Smooth muscle cell (in vitro differentiated cells): ENCODE results near the gene AHCYL2. TPM values are rescaled to one million over a fixed set of nuclear protein-coding genes. Genes with fewer than 3 reads are reported as not detected.
A peak's percentile ranks its signal among the peaks of the same experiment; 100 is the strongest.

Experiments used
- DNase-seq: peaks from one replicate; lab custom pipeline; 2025; ENCODE audit not compliant: unreplicated experiment; lab: John Stamatoyannopoulos, UW
- H2AFZ ChIP-seq: fragments of 200-600 bp; sonication (generic); 2 replicates; pipeline ENCODE4 v1.6.0; 2016; ENCODE audit warnings: antibody characterized with exemption, low read depth, mild to moderate bottlenecking
- H3F3A ChIP-seq: fragments of 200-600 bp; sonication (generic); 2 replicates; pipeline ENCODE4 v1.6.0; 2017; ENCODE audit warnings: antibody characterized with exemption, low read depth
- H3K27ac ChIP-seq: fragments of 200-600 bp; sonication (generic); 2 replicates; pipeline ENCODE4 v1.5.1; 2016; ENCODE audit warnings: low read depth, mild to moderate bottlenecking
- H3K27me3 ChIP-seq: fragments of 200-600 bp; sonication (generic); 2 replicates; pipeline ENCODE4 v1.6.1; 2016; ENCODE audit warnings: low read depth, mild to moderate bottlenecking
- H3K36me3 ChIP-seq: fragments of 200-600 bp; sonication (generic); 2 replicates; pipeline ENCODE4 v1.5.1; 2016; ENCODE audit warnings: low read depth
- H3K4me1 ChIP-seq: fragments of 200-600 bp; sonication (generic); 2 replicates; pipeline ENCODE4 v1.5.1; 2016; ENCODE audit warnings: low read depth
- H3K4me2 ChIP-seq: fragments of 200-600 bp; sonication (generic); 2 replicates; pipeline ENCODE4 v1.6.0; 2016; ENCODE audit warnings: mild to moderate bottlenecking
- H3K4me3 ChIP-seq: fragments of 200-600 bp; sonication (generic); 2 replicates; pipeline ENCODE4 v1.5.1; 2016; ENCODE audit warnings: mild to moderate bottlenecking
- H3K79me2 ChIP-seq: fragments of 200-600 bp; sonication (generic); 2 replicates; pipeline ENCODE4 v1.6.0; 2016; ENCODE audit warnings: low read depth, mild to moderate bottlenecking
- H3K9ac ChIP-seq: fragments of 200-600 bp; sonication (generic); 2 replicates; pipeline ENCODE4 v1.6.0; 2016; ENCODE audit warnings: low read depth
- H3K9me3 ChIP-seq: fragments of 200-600 bp; sonication (generic); replicated peaks from 2 replicates; pipeline ENCODE4 v1.5.1; 2016; ENCODE audit warnings: low read depth
- H4K20me1 ChIP-seq: fragments of 200-600 bp; sonication (generic); 2 replicates; pipeline ENCODE4 v1.6.0; 2016; ENCODE audit warnings: low read depth
- WGBS: methylation state at CpG from one replicate; pipeline ENCODE4 v1.1.7; 2016; ENCODE audit warnings: low lambda C conversion rate; 5-methylcytosine and 5-hydroxymethylcytosine counted together
- polyA plus RNA-seq: library from polyadenylated mRNA; unstranded; fragments of >200 nt; fragmentation: Nextera tagmentation; extraction: Ambion mirVana; gene quantifications from 2 replicates; pipeline ENCODE4 v1.2.1, GENCODE V29; 2016
- total RNA-seq: library from RNA; depleted of rRNA; stranded (reverse); fragments of >200 nt; gene quantifications from 2 replicates; pipeline ENCODE4 v1.2.3, GENCODE V29; 2014
- TF ChIP-seq, protein P1 (sequence below): fragments of 200-600 bp; sonication (generic); IDR thresholded peaks from 2 replicates; pipeline ENCODE4 v1.5.1; 2017; ENCODE audit warnings: borderline replicate concordance, mild to moderate bottlenecking, antibody characterized with exemption; ENCODE audit not compliant: insufficient read depth, poor library complexity, severe bottlenecking

AHCYL2 gene
- total and polyA plus RNA-seq, 2 experiments from 2014 or later: 6.3 to 7.3 TPM

DNA sequence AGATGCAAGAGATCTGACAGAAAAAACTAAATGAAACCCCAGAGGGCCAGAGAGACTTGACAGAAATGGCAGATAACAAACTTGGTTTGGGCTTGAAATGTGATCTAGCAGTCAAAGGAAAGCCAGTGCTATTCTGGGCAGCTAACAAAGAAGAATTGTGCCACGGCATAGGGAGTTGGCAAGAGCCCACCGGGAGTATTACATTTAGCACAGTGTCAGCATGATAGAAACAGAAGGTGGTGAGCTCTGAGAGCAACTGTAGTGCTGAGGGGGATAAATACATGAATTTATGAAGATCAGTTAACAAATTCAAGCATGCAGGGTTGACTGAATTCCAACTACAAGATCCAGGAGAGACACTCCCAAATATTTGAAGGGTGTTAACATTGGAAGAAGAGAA is 91.1 kb downstream of the AHCYL2 start:
- Histone ChIP-seq H2AFZ (no peak overlapping the region), H3K9ac (no peak overlapping the region), H3K4me1 (no peaks in the 10 kb centered on the region), H3K27ac (no peak overlapping the region), H3F3A (no peaks in the 10 kb centered on the region), H3K36me3 (no peaks in the 10 kb centered on the region), H3K27me3 (no peaks in the 10 kb centered on the region), H3K9me3 (no peaks in the 10 kb centered on the region), H3K4me2 (no peak overlapping the region), H3K79me2 (no peaks in the 10 kb centered on the region), H4K20me1 (no peaks in the 10 kb centered on the region), H3K4me3 (no peak overlapping the region)
- WGBS: 97% methylated on average over 2 of the region's 2 CpGs
- TF ChIP-seq, protein P1, sequence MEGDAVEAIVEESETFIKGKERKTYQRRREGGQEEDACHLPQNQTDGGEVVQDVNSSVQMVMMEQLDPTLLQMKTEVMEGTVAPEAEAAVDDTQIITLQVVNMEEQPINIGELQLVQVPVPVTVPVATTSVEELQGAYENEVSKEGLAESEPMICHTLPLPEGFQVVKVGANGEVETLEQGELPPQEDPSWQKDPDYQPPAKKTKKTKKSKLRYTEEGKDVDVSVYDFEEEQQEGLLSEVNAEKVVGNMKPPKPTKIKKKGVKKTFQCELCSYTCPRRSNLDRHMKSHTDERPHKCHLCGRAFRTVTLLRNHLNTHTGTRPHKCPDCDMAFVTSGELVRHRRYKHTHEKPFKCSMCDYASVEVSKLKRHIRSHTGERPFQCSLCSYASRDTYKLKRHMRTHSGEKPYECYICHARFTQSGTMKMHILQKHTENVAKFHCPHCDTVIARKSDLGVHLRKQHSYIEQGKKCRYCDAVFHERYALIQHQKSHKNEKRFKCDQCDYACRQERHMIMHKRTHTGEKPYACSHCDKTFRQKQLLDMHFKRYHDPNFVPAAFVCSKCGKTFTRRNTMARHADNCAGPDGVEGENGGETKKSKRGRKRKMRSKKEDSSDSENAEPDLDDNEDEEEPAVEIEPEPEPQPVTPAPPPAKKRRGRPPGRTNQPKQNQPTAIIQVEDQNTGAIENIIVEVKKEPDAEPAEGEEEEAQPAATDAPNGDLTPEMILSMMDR: no peak
- DNase-seq: no peak

DNA sequence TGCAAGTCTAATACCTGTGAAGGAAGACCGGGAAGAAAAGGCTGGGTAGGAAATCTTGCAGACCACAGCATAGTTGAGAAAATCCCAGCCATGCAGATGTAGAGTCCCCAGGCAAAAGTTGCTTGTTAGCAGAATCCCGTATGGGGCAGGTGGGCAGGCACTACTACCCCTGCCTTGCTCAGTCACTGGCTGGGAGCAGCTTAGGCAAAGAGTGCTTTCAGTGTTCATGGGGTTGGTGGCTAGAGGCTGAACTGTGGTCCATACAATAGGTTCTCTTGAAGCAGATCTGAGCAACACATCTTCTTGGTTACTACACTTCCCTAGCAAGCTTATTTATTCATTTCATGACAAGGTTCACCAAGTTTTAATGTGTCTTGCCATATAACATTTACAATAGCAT is 92.6 kb downstream of the AHCYL2 start:
- no peaks in the 10 kb centered on the region for H3K9me3 ChIP-seq
- no peaks in the 10 kb centered on the region for H3K27me3 ChIP-seq
- no peak overlapping the region for H3K4me2 ChIP-seq
- no peaks in the 10 kb centered on the region for H3K79me2 ChIP-seq
- no peaks in the 10 kb centered on the region for H3K36me3 ChIP-seq
- TF ChIP-seq, protein P1: no peak
- WGBS: 82% methylated on average over 2 of the region's 2 CpGs
- no peaks in the 10 kb centered on the region for H3F3A ChIP-seq
- H4K20me1 ChIP-seq: no peaks in the 10 kb centered on the region
- no peaks in the 10 kb centered on the region for H3K4me1 ChIP-seq
- no peak overlapping the region for H3K27ac ChIP-seq
- H3K9ac ChIP-seq: no peak overlapping the region
- no peak for DNase-seq
- H3K4me3 ChIP-seq: no peak overlapping the region
- no peak overlapping the region for H2AFZ ChIP-seq

GRCh38 chr7:129327076-129327475 is 102.2 kb downstream of the AHCYL2 start:
- no peaks in the 10 kb centered on the region for H4K20me1 ChIP-seq
- DNase-seq: no peak
- H3K4me2 ChIP-seq: no peak overlapping the region
- H3K9me3 ChIP-seq: no peaks in the 10 kb centered on the region
- no peaks in the 10 kb centered on the region for H3K27me3 ChIP-seq
- no peaks in the 10 kb centered on the region for H3K79me2 ChIP-seq
- H3K36me3 ChIP-seq: no peaks in the 10 kb centered on the region
- H3K9ac ChIP-seq: no peak overlapping the region
- H2AFZ ChIP-seq: no peak overlapping the region
- no peak overlapping the region for H3K27ac ChIP-seq
- H3K4me3 ChIP-seq: no peak overlapping the region
- H3K4me1 ChIP-seq: no peaks in the 10 kb centered on the region
- TF ChIP-seq, protein P1: no peak
- 95% methylated on average over 1 of the region's 1 CpG for WGBS
- H3F3A ChIP-seq: no peaks in the 10 kb centered on the region

- H2AFZ ChIP-seq: no peak overlapping the region
- H3F3A ChIP-seq: no peaks in the 10 kb centered on the region
- TF ChIP-seq, protein P1: no peak
- H4K20me1 ChIP-seq: no peaks in the 10 kb centered on the region
- H3K36me3 ChIP-seq: no peaks in the 10 kb centered on the region
- no peaks in the 10 kb centered on the region for H3K79me2 ChIP-seq
- H3K9ac ChIP-seq: peak overlapping the region; percentile 45
- no peak for DNase-seq
- WGBS: 87% methylated on average over 3 of the region's 3 CpGs
- H3K9me3 ChIP-seq: no peaks in the 10 kb centered on the region
- H3K4me3 ChIP-seq: no peak overlapping the region
- peak overlapping the region; percentile 71 for H3K27ac ChIP-seq
- H3K4me2 ChIP-seq: peak overlapping the region; percentile 70
- H3K27me3 ChIP-seq: no peaks in the 10 kb centered on the region
- no peaks in the 10 kb centered on the region for H3K4me1 ChIP-seq
Measured at GRCh38 chr7:129332254-129333035, 107.6 kb downstream of the AHCYL2 start.
